Retinal pigment epithelial cell (primary cell): ENCODE data around the gene ZNF92.

Experiments
- DNase-seq: peaks from one replicate; pipeline ENCODE4 v3.0.0-alpha.2; 2010; ENCODE audit warnings: low read depth
- H3K4me3 ChIP-seq: 2 replicates; pipeline ENCODE4 v1.5.1; 2011; ENCODE audit warnings: mild to moderate bottlenecking, low read length, control low read depth, moderate library complexity
- TF ChIP-seq, protein P1 (sequence below): conservative IDR thresholded peaks from 2 replicates; pipeline ENCODE4 v1.5.1; 2011; ENCODE audit warnings: low read depth, low read length, control low read depth, inconsistent platforms

Gene ZNF92

DNA sequence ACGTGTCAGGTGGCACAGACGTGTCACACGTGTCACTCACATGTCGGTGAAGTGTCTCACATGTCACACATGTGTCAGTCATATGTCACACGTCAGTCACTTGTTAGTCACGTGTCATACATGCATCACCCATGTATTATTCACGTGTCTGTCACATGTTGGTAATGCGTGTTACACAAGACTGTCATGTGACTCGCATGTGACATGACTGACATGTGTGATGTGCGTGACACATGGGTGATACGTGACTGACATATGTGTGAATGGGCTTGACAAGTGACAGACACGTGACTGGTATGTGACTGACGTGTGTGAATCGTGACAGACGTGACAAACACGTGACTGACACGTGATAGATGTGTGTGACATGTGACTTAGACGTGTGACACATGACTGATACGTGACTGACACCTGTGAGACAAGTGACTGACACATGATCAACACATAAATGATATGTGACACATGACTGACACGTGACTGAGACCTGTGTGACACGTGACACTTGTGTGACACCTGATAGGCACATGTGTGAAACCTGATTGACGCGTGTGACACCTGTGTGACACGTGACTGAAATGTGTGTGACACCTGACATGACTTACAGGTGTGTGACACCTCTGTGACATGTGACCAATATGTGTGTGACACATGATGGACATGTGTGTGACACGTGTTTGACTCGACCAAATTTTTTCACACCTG lies 56.1 kb downstream of the ZNF92 start:
- no peak for DNase-seq
- no peak overlapping the region for H3K4me3 ChIP-seq
- TF ChIP-seq, protein P1, sequence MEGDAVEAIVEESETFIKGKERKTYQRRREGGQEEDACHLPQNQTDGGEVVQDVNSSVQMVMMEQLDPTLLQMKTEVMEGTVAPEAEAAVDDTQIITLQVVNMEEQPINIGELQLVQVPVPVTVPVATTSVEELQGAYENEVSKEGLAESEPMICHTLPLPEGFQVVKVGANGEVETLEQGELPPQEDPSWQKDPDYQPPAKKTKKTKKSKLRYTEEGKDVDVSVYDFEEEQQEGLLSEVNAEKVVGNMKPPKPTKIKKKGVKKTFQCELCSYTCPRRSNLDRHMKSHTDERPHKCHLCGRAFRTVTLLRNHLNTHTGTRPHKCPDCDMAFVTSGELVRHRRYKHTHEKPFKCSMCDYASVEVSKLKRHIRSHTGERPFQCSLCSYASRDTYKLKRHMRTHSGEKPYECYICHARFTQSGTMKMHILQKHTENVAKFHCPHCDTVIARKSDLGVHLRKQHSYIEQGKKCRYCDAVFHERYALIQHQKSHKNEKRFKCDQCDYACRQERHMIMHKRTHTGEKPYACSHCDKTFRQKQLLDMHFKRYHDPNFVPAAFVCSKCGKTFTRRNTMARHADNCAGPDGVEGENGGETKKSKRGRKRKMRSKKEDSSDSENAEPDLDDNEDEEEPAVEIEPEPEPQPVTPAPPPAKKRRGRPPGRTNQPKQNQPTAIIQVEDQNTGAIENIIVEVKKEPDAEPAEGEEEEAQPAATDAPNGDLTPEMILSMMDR, result no peak

DNA sequence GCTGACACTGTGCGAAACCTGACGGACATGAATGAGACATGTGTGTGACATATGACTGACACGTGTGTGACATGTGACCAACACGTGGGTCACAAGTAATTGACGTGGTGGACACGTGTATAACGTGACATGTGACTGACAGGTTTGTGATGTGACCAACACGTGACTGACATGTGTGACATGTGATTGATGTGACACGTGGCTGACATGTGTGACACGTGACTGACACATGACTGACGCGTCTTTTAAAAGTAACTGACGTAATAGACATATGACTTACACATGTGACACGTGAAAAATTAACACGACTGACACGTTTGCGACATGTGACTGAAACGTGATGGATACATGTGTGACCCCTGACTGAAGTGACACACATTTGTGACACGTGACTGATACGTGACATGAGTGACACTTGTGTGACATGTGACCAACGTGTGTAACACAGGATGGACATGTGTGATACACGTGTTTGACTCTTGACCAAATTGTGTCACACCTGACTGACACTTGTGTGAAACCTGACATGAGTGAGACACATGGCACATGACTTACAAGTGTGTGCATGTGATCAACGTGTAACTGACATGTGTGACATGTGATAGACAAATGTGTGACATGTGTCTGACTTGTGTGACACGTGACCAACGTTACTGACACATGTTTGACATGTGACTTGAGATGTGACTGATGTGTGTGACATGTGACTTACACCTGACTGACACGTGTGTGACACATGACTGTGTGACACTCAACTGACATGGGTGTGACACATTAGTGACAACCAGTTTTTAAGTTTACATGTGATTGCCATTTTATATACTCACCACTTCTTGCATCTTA lies 56.9 kb downstream of the ZNF92 start:
- TF ChIP-seq, protein P1, result no peak
- no peak overlapping the region for H3K4me3 ChIP-seq
- no peak for DNase-seq

DNA sequence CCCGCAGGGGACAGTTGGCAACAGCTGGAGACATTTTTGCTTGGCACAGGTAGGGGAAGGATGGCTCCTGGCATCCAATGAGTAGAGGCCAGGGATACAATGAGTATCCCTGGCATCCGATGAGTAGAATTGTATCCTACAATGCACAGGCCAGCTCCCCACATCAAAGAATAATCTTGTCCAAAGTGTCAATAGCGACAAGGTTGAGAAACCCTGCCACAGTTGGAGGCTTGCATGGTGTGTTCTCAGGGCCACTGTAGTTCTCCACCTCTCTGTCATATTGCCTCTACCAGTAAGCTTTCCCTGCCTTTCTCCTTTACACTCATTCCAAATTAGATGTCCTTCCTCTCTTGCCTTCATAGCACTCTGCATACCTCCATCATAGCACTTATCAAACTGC lies 60.7 kb downstream of the ZNF92 start:
- DNase-seq, result no peak
- no peak overlapping the region for H3K4me3 ChIP-seq
- TF ChIP-seq, protein P1, result no peak

DNA sequence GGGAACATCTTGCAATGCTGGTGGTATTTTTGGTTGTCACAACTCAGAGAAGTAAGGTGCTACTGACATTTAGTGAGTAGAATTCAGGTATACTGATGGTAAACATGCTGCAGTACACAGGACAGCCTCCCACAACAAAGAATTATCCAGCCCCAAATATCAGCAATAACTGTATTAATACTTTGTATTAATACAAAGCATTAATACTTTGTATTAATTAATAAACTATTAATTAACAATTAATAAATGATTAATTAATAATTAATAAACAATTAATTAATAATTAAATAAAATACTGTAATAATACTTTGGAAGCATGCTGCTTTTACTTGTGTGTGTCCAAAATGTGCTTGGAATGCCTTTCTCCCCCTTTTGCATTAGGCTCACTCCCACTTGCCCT lies 62.5 kb downstream of the ZNF92 start:
- H3K4me3 ChIP-seq, result no peak overlapping the region
- TF ChIP-seq, protein P1, result no peak
- DNase-seq, result no peak

DNA sequence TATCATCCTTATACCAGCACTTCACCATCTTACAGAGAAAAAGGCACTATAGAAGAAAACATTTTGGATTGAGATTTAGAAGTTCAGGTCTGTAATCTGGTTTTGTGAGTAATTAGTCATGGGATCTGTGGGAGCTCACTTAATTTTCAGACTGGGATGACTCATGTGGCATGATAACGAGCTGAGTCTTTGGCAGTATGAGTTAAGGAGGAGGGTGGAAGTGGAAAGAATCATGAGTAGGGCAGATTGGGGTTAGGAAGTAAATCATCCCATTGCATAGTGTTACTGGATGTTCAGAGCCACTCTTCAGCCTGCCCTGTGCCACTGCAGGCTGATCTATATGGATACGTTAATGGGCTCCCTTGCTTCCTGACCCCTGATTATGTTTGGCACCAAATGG lies 64.9 kb downstream of the ZNF92 start:
- DNase-seq, result peak; percentile 92
- TF ChIP-seq, protein P1, result no peak
- H3K4me3 ChIP-seq, result no peak overlapping the region

DNA sequence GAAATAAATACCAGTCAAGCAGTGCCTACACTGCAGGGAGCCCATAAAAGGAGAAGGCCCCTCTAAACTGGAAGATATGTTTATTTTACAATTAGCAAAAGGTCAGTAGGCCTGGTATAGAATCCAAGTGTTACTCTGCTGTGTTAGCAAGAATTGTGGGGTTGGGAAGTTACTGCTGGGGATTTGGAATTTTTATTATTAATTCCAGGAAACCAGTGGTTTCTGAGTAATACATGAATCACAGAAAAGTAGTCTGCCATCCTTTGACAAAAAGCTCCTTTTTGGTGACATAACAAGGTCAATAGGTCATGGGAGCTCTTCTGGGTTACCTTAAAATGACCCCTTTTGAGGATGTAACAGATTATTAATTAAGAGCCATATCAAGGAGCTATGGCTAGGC lies 67.4 kb downstream of the ZNF92 start:
- DNase-seq, result peak; percentile 70
- TF ChIP-seq, protein P1, result no peak

DNA sequence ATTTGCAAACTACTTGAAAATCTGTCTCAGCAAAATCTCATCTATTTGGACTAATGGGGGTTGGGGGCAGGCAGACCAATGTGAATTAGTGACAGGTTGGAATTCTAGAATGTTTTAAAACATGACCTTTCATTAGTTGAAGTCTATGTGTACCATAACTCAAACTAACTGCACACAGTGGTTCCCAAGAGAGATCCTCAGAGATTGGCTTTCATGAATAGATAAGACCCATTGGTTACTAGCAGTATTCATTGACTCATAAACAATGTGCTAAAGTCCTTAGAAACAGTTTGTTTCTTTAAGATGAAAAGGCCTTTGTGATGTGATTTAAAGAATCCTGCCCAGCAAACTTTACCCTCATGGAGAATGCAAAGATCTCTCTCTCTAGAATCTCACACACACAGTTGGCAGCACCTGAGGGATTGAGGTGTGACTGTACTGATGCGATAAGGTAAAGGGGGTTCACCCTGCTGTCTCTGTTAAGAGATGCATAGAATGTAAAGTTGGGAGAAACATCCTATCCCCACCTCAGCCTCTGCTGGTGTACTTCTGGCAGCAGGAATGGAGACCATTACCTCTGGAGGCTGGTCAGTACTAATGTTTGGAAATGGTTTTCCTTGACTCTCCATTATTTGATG lies 70.7 kb downstream of the ZNF92 start:
- TF ChIP-seq, protein P1, result no peak
- DNase-seq, result no peak
- no peak overlapping the region for H3K4me3 ChIP-seq

More for the DNA sequence above, 67.4 kb downstream of the ZNF92 start:
- no peak overlapping the region for H3K4me3 ChIP-seq
